Uterus (tissue), 2 donors: Measurements from ENCODE around the gene FNBP1.

Experiments used
- CTCF ChIP-seq, 4 experiments: fragments of 200-600 bp in 2 of 4; fragments of 450-650 bp in 2 of 4; sonication (generic) in 2 of 4; IDR thresholded peaks; one replicate each; pipeline ENCODE4 v1.5.1; 2016 to 2019; ENCODE audit warnings: antibody characterized with exemption in 4 of 4, mild to moderate bottlenecking in 2 of 4, moderate library complexity in 1 of 4
- POLR2A ChIP-seq, 2 donors: fragments of 450-650 bp; IDR thresholded peaks; one replicate each; pipeline ENCODE4 v1.6.1; 2016; ENCODE audit warnings: antibody characterized with exemption in 2 of 2, mild to moderate bottlenecking in 1 of 2, moderate library complexity in 1 of 2

GRCh38 chr9:129936222-129936621 is 106.8 kb downstream of the FNBP1 start:
- TF ChIP-seq CTCF (IDR thresholded peaks at IDR 0.05) = no peak
- no peak for TF ChIP-seq POLR2A (IDR thresholded peaks at IDR 0.05)
